Stimulated activated naive CD4-positive, alpha-beta T cell treated with Interleukin-2 at 50 U/mL for 16 hours (primary cell): ENCODE measurements around the gene CD6.
A peak's percentile ranks its signal among the peaks of the same experiment; 100 is the strongest.

Source experiments
- DNase-seq: peaks from one replicate; lab custom pipeline; 2025; lab: John Stamatoyannopoulos, UW

CD6 gene

GRCh38 chr11:61026121-61027031 lies 54.9 kb downstream of the CD6 start:
- DNase-seq, result peak; percentile 42

GRCh38 chr11:61027141-61027840 lies 55.8 kb downstream of the CD6 start:
- peak; percentile 32 for DNase-seq

- DNase-seq, result peak; percentile 68
These were observed 56.8 kb downstream of the CD6 start for GRCh38 chr11:61028135-61028729.

- DNase-seq, result no peak
These were observed 61.3 kb downstream of the CD6 start for GRCh38 chr11:61032824-61033223.

- DNase-seq, result no peak
These were observed 61.9 kb downstream of the CD6 start for GRCh38 chr11:61033417-61033816.

GRCh38 chr11:61034111-61034510 lies 62.6 kb downstream of the CD6 start:
- no peak for DNase-seq

- no peak for DNase-seq
These were observed 63.4 kb downstream of the CD6 start for GRCh38 chr11:61034704-61035525.

- DNase-seq, result no peak
These were observed 64.0 kb downstream of the CD6 start for GRCh38 chr11:61035526-61035835.

- DNase-seq, result no peak
These were observed 66.1 kb downstream of the CD6 start for GRCh38 chr11:61037441-61038093.

GRCh38 chr11:61039916-61040315 lies 68.4 kb downstream of the CD6 start:
- DNase-seq, result no peak

- DNase-seq, result peak; percentile 74
These were observed 70.5 kb downstream of the CD6 start for GRCh38 chr11:61041755-61042518.

- DNase-seq, result no peak
These were observed 71.1 kb downstream of the CD6 start for GRCh38 chr11:61042537-61042936.

- no peak for DNase-seq
These were observed 71.6 kb downstream of the CD6 start for GRCh38 chr11:61042961-61043540.

- DNase-seq, result no peak
These were observed 73.8 kb downstream of the CD6 start for GRCh38 chr11:61045271-61045670.

- no peak for DNase-seq
These were observed 75.4 kb downstream of the CD6 start for GRCh38 chr11:61046833-61047232.

- no peak for DNase-seq
These were observed 77.0 kb downstream of the CD6 start for GRCh38 chr11:61048368-61049062.

GRCh38 chr11:61049063-61049377 lies 77.5 kb downstream of the CD6 start:
- no peak for DNase-seq

- DNase-seq, result no peak
These were observed 78.4 kb downstream of the CD6 start for GRCh38 chr11:61049859-61050258.

- no peak for DNase-seq
These were observed 80.9 kb downstream of the CD6 start for GRCh38 chr11:61052182-61052972.
